Measurements from ENCODE around the gene METTL1. TPM values are rescaled to one million over a fixed set of nuclear protein-coding genes. Genes with fewer than 3 reads are reported as not detected.
"Not testable (repeated sequence)": the region's sequence is repeated elsewhere in the genome, so short reads cannot be mapped to it uniquely, and the experiment has no call there.

The METTL1 gene
- total and polyA plus RNA-seq, 7 donors, result 3.8 to 16.7 (median 9.3) TPM

DNA sequence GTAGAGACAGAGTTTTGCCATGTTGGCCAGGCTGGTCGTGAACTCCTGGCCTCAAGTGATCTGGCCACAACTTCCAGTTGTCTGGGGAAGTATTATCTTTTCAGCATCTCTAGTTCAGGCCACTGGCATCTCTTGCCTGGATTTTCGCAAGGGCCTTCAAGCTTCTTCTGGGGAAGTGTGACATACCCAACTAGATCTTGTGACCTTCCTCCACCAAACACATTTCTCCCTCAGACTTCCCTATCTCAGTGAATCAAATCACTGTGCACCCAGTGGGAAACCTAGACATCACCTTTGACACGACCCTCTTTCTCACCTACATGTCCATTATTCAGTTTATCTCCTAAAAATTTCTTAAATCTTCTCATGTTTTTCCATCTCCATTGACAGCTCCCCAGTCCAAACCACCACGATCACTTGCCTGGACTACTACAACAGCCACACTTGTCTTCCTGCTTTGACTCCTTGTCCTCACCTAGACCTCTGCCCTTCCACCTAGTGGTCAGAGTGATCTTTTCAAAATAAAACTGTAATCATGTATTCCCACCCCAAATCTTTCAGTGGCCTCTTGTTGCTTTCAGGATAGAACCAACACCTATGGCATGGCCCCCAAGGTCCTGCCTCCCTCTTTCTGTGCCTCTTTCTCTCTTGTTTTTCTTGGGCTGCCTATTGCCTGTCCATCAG is 3.8 kb upstream of the METTL1 start:
- no peaks in the 10 kb centered on the region for H3K9me3 ChIP-seq
- H3K4me3 ChIP-seq, result no peak overlapping the region
- H3K27ac ChIP-seq, result no peak overlapping the region
- H3K27me3 ChIP-seq, result no peaks in the 10 kb centered on the region
- peaks cover 0 to 12% (median 0%) of the 10 kb centered on the region in 4 donors for H3K36me3 ChIP-seq
- peaks cover 0 to 20% (median 17%) of the 10 kb centered on the region in 4 donors for H3K4me1 ChIP-seq
- no peak for DNase-seq
- TF ChIP-seq POLR2A (IDR thresholded peaks at IDR 0.05), result no peak
- TF ChIP-seq EP300 (IDR thresholded peaks at IDR 0.05), result no peak
- TF ChIP-seq, protein P1, sequence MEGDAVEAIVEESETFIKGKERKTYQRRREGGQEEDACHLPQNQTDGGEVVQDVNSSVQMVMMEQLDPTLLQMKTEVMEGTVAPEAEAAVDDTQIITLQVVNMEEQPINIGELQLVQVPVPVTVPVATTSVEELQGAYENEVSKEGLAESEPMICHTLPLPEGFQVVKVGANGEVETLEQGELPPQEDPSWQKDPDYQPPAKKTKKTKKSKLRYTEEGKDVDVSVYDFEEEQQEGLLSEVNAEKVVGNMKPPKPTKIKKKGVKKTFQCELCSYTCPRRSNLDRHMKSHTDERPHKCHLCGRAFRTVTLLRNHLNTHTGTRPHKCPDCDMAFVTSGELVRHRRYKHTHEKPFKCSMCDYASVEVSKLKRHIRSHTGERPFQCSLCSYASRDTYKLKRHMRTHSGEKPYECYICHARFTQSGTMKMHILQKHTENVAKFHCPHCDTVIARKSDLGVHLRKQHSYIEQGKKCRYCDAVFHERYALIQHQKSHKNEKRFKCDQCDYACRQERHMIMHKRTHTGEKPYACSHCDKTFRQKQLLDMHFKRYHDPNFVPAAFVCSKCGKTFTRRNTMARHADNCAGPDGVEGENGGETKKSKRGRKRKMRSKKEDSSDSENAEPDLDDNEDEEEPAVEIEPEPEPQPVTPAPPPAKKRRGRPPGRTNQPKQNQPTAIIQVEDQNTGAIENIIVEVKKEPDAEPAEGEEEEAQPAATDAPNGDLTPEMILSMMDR (IDR thresholded peaks at IDR 0.05), result no peak
- no peak for TF ChIP-seq POLR2AphosphoS5 (IDR thresholded peaks at IDR 0.05)
- intact Hi-C loops (cut with DNase I), result no loop called here
- WGBS, 2 donors, result 83 to 87% methylated on average over 4 of the region's 4 CpGs

DNA sequence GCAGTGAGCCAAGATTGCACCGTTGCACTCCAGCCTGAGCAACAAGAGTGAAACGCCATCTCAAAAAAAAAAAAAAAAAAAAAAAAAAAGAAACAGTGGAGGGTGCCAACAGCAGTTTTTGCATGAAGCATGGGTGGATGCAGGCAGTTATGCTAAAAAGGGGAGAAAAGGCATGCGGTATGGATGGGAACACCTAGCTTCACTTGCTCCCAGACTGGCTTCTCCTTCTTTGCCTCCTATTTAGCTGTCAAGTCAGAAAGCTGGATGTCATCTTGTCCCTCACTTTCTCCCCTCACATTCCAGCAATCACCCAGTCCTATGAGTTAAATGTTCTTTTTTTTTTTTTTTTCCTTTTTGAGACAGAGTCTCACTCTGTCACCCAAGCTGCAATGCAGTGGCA is 3.1 kb upstream of the METTL1 start:
- Histone ChIP-seq H3K9me3 (no peaks in the 10 kb centered on the region), H3K36me3 (peaks cover 0 to 18% (median 0%) of the 10 kb centered on the region in 4 donors), H3K4me3 (no peak overlapping the region), H3K4me1 (peaks cover 0 to 20% (median 17%) of the 10 kb centered on the region in 4 donors), H3K27me3 (no peaks in the 10 kb centered on the region), H3K27ac (no peak overlapping the region)
- intact Hi-C loops (cut with DNase I), result no loop called here
- no peak for TF ChIP-seq POLR2A (IDR thresholded peaks at IDR 0.05)
- TF ChIP-seq POLR2AphosphoS5 (IDR thresholded peaks at IDR 0.05), result no peak
- TF ChIP-seq, protein P1 (IDR thresholded peaks at IDR 0.05), result no peak
- TF ChIP-seq EP300 (IDR thresholded peaks at IDR 0.05), result no peak
- no peak for DNase-seq
- 93 to 94% methylated on average over 3 of the region's 3 CpGs for WGBS, 2 donors

DNA sequence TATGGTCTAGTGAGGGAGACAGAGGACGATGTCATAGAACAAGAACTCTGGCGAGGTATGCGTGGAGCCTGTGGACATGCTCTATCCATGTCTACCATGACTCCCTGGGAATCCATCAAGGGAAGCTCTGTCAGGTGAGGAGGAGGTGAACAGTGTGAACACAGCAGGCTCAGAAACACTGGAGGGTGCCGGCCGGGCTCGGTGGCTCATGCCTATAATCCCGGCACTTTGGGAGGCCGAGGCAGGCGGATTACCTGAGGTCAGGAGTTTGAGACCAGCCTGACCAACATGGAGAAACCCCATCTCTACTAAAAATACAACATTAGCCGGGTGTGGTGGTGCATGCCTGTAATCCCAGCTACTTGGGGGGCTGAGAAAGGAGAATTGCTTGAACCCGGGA is 2.7 kb upstream of the METTL1 start:
- H3K9me3 ChIP-seq; intact Hi-C loops (cut with DNase I); H3K27ac ChIP-seq; H3K27me3 ChIP-seq; DNase-seq; H3K4me3 ChIP-seq: not testable (repeated sequence)
- WGBS, 2 donors, result 91 to 95% methylated on average over 11 of the region's 11 CpGs
- Histone ChIP-seq H3K4me1 (peaks cover 0 to 20% (median 17%) of the 10 kb centered on the region in 4 donors), H3K36me3 (peaks cover 0 to 22% (median 0%) of the 10 kb centered on the region in 4 donors)

DNA sequence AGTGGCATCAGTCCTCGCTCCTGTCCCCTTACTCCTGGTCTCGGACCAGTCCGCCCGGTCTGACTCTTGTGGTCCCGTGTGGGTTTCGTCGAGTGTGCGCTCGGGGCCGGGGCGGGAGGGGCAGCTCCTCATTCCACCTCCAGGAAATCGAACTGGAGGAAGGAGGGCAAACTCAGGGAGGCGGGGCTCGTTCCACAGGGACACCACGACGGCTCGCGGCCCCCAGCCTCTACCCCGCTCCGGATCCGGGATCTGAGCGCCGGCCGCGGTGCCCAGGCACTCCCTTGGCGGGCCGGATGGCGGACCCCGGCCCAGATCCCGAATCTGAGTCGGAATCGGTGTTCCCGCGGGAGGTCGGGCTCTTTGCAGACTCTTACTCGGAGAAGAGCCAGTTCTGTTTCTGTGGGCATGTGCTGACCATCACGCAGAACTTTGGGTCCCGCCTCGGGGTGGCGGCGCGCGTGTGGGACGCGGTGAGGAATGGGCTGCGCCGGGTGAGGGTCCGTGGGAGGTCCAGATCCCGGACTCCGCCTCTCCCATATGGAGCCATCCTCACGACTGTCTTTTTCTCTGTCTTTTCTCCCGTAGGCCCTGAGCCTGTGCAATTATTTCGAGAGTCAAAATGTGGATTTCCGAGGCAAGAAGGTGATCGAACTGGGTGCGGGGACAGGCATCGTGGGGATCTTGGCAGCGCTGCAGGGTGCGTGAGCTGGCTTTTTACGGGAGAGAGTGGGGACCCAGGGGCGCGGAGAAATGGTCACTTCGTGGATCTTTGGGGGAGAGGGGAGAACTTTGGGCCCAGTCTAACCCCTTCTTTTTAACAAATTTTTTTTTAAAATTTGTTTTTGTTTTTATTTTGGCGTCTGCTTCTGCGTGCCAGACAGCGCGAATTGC is 771 bp upstream of the METTL1 start, which contains the start of gene EEF1AKMT3:
Gene EEF1AKMT3 (plus strand): TSS at position 186 of the 894 bp plus-strand sequence. CDS start 111 bp downstream, at position 297.
- TF ChIP-seq, protein P1 (IDR thresholded peaks at IDR 0.05), result no peak
- TF ChIP-seq POLR2AphosphoS5 (IDR thresholded peaks at IDR 0.05), result no peak
- no peak for TF ChIP-seq POLR2A (IDR thresholded peaks at IDR 0.05)
- TF ChIP-seq EP300 (IDR thresholded peaks at IDR 0.05), result no peak
- intact Hi-C loops (cut with DNase I), result no loop called here
- DNase-seq, result peak; percentile 83
- Histone ChIP-seq H3K4me3 (peak within 1 kb of the TSS; percentile 66 to 80 (median 70)), H3K4me1 (peaks cover 0 to 20% (median 17%) of the 10 kb centered on the region in 4 donors), H3K36me3 (peaks cover 0 to 29% (median 0%) of the 10 kb centered on the region in 4 donors), H3K9me3 (no peaks in the 10 kb centered on the region), H3K27me3 (no peaks in the 10 kb centered on the region), H3K27ac (peak within 1 kb of the TSS; percentile 91 to 96 (median 93))
- 1 to 3% methylated on average over 67 of the region's 67 CpGs for WGBS, 2 donors

Measured in sigmoid colon (tissue), 7 donors.